ENCODE results near the gene ADAMTS1.

The ADAMTS1 gene

DNA sequence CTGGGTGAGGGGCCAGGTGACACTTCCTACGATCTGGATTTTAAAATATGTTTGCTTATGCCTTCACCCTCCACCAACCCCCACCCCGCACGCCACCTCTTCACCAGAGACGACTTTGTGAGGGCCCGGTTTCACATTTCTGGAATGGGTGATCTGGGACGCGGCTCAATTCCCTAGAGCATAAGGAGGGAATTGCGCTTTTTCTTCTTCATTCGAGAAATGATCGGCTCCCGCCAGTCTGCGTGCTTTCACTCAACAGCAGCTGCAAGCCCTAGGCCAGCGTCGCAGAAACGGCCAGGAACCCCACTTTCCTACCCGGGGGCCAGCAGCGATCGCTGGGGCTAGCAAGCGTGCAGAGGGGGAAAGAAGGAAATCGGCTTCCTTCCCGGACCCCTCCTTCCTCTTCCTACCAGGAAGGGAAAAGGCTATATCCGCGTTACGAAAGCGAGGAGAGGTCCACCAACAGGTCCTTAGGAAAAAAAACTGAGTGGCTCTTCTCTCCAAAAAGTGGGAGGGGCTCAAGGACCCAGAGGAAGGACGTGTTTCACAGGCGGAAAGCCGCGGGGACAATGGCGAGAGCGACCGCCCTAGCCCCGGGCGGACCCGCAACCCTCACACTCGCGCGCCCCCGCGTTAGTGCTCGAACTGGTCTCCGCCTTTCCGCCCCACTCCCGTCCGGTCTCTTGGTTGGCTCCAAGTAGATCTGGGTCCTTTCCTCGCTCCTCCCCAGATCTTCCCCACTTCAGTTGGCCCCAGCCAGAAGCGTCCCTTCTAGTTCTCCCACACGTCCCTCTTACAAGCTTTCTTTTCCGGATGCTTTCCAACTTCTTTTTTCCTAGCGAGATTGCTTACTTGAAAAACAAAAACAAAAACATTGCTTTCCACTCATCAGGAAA is 1.1 kb upstream of the ADAMTS1 start (continued):
- TF ChIP-seq OVOL3 (tag by site-specific recombination; IDR thresholded peaks at IDR 0.05), result no peak
- TF ChIP-seq ZNF560 (tag by site-specific recombination; IDR thresholded peaks at IDR 0.05; ENCODE audit: borderline replicate concordance), result no peak
- TF ChIP-seq YY1 (tag by site-specific recombination; IDR thresholded peaks at IDR 0.05), result 0 out of 2 replicates have a peak, but pooled peaks have one; percentile 13
- TF ChIP-seq ZNF830 (tag by site-specific recombination; IDR thresholded peaks at IDR 0.05; ENCODE audit: low read depth), result no peak

DNA sequence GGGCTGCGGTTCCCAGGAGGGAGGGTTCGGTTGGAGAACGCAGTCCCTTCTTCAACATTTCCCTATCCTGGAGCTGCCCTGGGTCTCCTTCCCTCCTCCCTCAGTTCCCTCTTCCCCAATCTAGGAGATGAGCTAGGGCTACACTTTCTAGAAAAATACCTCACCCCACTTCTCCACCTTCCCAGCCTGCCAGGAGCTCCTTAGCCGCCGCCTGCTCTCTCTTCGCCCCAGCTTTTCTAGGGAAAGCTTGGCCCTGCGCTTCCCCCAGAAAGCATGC is 488 bp upstream of the ADAMTS1 start:
- peak overlapping the region; percentile 99 for H3K27ac ChIP-seq (ENCODE audit: extremely low read depth, low read depth, low read length)
- no peaks in the 10 kb centered on the region for H3K9me3 ChIP-seq (ENCODE audit: control insufficient read depth, insufficient read depth, low read depth, low read length)
- H3K4me1 ChIP-seq (ENCODE audit: control insufficient read depth, insufficient read depth, low read length), result peaks cover under 1% of the 10 kb centered on the region; the same call in 1 of the 2 replicates
- ChIA-PET CTCF (interaction anchor here (0.6 to 1.8 kb wide), 8 partner anchors 12 to 679 kb away, joined by 3 to 10 read pairs (median 4); no protein-coding TSS in a partner anchor), POLR2A (interaction anchor here (0.6 to 3.9 kb wide), 14 partner anchors 10 to 1900 kb away, joined by 3 to 34 read pairs (median 8); partner anchors contain the start of gene ADAMTS5)
- 0 out of 2 replicates have a peak, but pooled peaks have one; percentile 3 for TF ChIP-seq ZNF610 (tag by site-specific recombination; IDR thresholded peaks at IDR 0.05; ENCODE audit: borderline replicate concordance)
- TF ChIP-seq REPIN1 (tag by site-specific recombination; IDR thresholded peaks at IDR 0.05; ENCODE audit: low read depth), result 0 out of 2 replicates have a peak, but pooled peaks have one; percentile 26
- TF ChIP-seq ZNF223 (tag by site-specific recombination; IDR thresholded peaks at IDR 0.05), result 0 out of 2 replicates have a peak, but pooled peaks have one; percentile 1
- TF ChIP-seq, protein P1, sequence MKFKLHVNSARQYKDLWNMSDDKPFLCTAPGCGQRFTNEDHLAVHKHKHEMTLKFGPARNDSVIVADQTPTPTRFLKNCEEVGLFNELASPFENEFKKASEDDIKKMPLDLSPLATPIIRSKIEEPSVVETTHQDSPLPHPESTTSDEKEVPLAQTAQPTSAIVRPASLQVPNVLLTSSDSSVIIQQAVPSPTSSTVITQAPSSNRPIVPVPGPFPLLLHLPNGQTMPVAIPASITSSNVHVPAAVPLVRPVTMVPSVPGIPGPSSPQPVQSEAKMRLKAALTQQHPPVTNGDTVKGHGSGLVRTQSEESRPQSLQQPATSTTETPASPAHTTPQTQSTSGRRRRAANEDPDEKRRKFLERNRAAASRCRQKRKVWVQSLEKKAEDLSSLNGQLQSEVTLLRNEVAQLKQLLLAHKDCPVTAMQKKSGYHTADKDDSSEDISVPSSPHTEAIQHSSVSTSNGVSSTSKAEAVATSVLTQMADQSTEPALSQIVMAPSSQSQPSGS (tag by site-specific recombination; IDR thresholded peaks at IDR 0.05; ENCODE audit: low read depth), result no peak
- TF ChIP-seq ZFHX2 (tag by site-specific recombination; conservative IDR thresholded peaks at IDR 0.05), result no peak
- TF ChIP-seq ZNF785 (tag by site-specific recombination; IDR thresholded peaks at IDR 0.05), result no peak
- no peak for TF ChIP-seq ZNF521 (tag by site-specific recombination; IDR thresholded peaks at IDR 0.05)
- no peak for TF ChIP-seq ZNF366 (tag by site-specific recombination; conservative IDR thresholded peaks at IDR 0.05)
- no peak for TF ChIP-seq ZNF510 (tag by site-specific recombination; IDR thresholded peaks at IDR 0.05; ENCODE audit: insufficient replicate concordance)
- TF ChIP-seq ZBTB7A (tag by site-specific recombination; IDR thresholded peaks at IDR 0.05; ENCODE audit: low read depth), result no peak
- TF ChIP-seq ZNF341 (tag by site-specific recombination; IDR thresholded peaks at IDR 0.05; ENCODE audit: low read depth), result 0 out of 2 replicates have a peak, but pooled peaks have one; percentile 5
- TF ChIP-seq, protein P2, sequence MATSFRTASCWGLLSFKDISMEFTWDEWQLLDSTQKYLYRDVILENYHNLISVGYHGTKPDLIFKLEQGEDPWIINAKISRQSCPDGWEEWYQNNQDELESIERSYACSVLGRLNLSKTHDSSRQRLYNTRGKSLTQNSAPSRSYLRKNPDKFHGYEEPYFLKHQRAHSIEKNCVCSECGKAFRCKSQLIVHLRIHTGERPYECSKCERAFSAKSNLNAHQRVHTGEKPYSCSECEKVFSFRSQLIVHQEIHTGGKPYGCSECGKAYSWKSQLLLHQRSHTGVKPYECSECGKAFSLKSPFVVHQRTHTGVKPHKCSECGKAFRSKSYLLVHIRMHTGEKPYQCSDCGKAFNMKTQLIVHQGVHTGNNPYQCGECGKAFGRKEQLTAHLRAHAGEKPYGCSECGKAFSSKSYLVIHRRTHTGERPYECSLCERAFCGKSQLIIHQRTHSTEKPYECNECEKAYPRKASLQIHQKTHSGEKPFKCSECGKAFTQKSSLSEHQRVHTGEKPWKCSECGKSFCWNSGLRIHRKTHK (tag by site-specific recombination; IDR thresholded peaks at IDR 0.05), result no peak
- no peak for TF ChIP-seq KLF1 (tag by site-specific recombination; IDR thresholded peaks at IDR 0.05)
- no peak for TF ChIP-seq ZNF623 (tag by site-specific recombination; IDR thresholded peaks at IDR 0.05)
- no peak for TF ChIP-seq ZBTB1 (tag by site-specific recombination; IDR thresholded peaks at IDR 0.05)
- no peak for TF ChIP-seq ZNF10 (tag by site-specific recombination; IDR thresholded peaks at IDR 0.05)
- TF ChIP-seq ZNF501 (tag by site-specific recombination; IDR thresholded peaks at IDR 0.05), result no peak
- TF ChIP-seq ZNF701 (tag by site-specific recombination; IDR thresholded peaks at IDR 0.05), result no peak
- peak; percentile 24; the same call in 1 of the 2 replicates for TF ChIP-seq ZEB2 (tag by site-specific recombination; IDR thresholded peaks at IDR 0.05)
- TF ChIP-seq, protein P3, sequence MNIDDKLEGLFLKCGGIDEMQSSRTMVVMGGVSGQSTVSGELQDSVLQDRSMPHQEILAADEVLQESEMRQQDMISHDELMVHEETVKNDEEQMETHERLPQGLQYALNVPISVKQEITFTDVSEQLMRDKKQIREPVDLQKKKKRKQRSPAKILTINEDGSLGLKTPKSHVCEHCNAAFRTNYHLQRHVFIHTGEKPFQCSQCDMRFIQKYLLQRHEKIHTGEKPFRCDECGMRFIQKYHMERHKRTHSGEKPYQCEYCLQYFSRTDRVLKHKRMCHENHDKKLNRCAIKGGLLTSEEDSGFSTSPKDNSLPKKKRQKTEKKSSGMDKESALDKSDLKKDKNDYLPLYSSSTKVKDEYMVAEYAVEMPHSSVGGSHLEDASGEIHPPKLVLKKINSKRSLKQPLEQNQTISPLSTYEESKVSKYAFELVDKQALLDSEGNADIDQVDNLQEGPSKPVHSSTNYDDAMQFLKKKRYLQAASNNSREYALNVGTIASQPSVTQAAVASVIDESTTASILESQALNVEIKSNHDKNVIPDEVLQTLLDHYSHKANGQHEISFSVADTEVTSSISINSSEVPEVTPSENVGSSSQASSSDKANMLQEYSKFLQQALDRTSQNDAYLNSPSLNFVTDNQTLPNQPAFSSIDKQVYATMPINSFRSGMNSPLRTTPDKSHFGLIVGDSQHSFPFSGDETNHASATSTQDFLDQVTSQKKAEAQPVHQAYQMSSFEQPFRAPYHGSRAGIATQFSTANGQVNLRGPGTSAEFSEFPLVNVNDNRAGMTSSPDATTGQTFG (tag by site-specific recombination; IDR thresholded peaks at IDR 0.05; ENCODE audit: borderline replicate concordance), result no peak
- no peak for TF ChIP-seq ZSCAN16 (tag by site-specific recombination; IDR thresholded peaks at IDR 0.05)
- no peak for TF ChIP-seq ZNF76 (tag by site-specific recombination; IDR thresholded peaks at IDR 0.05; ENCODE audit: borderline replicate concordance, low read depth)
- peak; percentile 31 for TF ChIP-seq ZBTB48 (tag by site-specific recombination; IDR thresholded peaks at IDR 0.05)
- TF ChIP-seq ZNF202 (tag by site-specific recombination; IDR thresholded peaks at IDR 0.05; ENCODE audit: borderline replicate concordance), result no peak
- no peak for TF ChIP-seq SP7 (tag by site-specific recombination; IDR thresholded peaks at IDR 0.05)
- peak overlapping the region; percentile 90 for H3K4me3 ChIP-seq (ENCODE audit: low read depth, low read length)
- H3K36me3 ChIP-seq (ENCODE audit: control insufficient read depth in 2 of 2, insufficient read depth in 1 of 2, low read length in 2 of 2), result peaks cover 15 to 29% of the 10 kb centered on the region in 2 experiments

All from HEK293 (cell line).